ENCODE data around the gene SSUH2. TPM values are rescaled to one million over a fixed set of nuclear protein-coding genes. Genes with fewer than 3 reads are reported as not detected.
"Not testable (repeated sequence)": the region's sequence is repeated elsewhere in the genome, so short reads cannot be mapped to it uniquely, and the experiment has no call there.

Gene SSUH2, protein sequence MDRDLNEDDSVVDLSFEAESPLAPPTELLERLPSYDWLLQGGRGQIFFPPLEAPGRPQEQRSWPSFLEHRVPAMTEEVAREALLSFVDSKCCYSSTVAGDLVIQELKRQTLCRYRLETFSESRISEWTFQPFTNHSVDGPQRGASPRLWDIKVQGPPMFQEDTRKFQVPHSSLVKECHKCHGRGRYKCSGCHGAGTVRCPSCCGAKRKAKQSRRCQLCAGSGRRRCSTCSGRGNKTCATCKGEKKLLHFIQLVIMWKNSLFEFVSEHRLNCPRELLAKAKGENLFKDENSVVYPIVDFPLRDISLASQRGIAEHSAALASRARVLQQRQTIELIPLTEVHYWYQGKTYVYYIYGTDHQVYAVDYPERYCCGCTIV
- polyA plus RNA-seq (2011; rRNA removed) = 0.25 and 0.26 TPM in 2 replicates
- polyA minus RNA-seq (2011; rRNA and poly(A)+ RNA removed) = 0.33 TPM in 1 of 2 replicates, not detected in the other

DNA sequence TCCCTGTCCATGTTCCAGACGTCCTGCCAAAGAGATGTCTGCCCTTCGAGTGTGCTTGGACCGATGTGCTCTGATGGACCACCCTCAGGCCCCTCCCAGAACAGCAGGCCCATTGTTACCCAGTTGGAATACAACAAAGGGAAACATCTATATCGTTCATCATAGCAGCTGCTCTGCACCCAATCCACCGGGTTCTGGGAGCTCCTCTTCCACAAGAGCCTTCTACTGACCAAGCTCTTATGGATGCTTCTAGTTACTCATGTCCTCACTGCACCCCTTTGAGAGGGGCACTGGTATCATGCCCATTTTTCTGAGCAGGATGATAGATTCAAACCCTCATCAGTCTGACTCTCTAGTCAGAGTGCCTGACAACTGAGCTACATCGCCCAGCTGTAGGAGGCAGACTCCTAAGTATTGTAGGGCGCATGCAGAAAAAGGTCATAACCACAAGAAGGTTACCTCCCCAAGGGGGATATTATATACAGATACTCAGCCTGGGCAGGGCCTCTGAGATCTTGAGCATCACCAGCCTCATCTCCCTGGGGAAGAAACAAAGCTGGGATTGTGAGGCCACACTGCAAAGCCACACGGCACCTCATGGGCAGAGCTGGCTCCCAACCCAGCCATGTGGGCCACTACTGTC is at the start of gene SSUH2:
Gene SSUH2, minus strand, starts transcription at position 51 of the 643 bp plus-strand sequence. Its CDS starts 40 bp downstream, at position 11.
- Histone ChIP-seq H3K36me3 (ENCODE audit: control insufficient read depth, insufficient read depth, low read length) (no peaks in the 10 kb centered on the region), H3K27me3 (ENCODE audit: control insufficient read depth, insufficient read depth, low read length) (peaks cover 5% of the 10 kb centered on the region), H3K4me3 (ENCODE audit: low read depth, low read length) (no peak within 1 kb of the TSS)
- no peak for DNase-seq (ENCODE audit: low read depth)
- CTCF ChIA-PET = interaction anchor here (0.7 to 1.1 kb wide), 2 partner anchors 9 to 19 kb away, joined by 3 to 4 read pairs; no protein-coding TSS in a partner anchor
- TF ChIP-seq, protein P1, sequence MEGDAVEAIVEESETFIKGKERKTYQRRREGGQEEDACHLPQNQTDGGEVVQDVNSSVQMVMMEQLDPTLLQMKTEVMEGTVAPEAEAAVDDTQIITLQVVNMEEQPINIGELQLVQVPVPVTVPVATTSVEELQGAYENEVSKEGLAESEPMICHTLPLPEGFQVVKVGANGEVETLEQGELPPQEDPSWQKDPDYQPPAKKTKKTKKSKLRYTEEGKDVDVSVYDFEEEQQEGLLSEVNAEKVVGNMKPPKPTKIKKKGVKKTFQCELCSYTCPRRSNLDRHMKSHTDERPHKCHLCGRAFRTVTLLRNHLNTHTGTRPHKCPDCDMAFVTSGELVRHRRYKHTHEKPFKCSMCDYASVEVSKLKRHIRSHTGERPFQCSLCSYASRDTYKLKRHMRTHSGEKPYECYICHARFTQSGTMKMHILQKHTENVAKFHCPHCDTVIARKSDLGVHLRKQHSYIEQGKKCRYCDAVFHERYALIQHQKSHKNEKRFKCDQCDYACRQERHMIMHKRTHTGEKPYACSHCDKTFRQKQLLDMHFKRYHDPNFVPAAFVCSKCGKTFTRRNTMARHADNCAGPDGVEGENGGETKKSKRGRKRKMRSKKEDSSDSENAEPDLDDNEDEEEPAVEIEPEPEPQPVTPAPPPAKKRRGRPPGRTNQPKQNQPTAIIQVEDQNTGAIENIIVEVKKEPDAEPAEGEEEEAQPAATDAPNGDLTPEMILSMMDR (IDR thresholded peaks at IDR 0.05; ENCODE audit: insufficient read depth, low read depth, low read length) = no peak
- POLR2A ChIA-PET = no interaction called here

DNA sequence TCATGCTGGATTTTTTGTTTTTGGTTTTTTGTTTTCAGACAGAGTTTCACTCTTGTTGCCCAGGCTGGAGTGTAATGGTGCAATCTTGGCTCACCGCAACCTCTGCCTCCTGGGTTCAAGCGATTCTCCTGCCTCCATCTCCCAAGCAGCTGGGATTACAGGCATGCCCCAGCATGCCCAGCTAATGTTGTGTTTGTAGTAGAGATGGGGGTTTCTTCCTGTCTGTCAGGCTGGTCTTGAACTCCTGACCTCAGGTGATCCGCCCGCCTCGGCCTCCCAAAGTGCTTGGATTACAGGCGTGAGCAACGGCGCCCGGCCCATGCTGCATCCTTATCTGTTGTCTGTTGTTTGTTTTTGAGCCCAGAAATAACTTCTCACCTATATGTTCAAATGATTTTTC is 46.7 kb upstream of the SSUH2 start:
- CTCF ChIA-PET; POLR2A ChIA-PET; DNase-seq (ENCODE audit: low read depth); H3K27me3 ChIP-seq (ENCODE audit: control insufficient read depth, insufficient read depth, low read length); H3K4me3 ChIP-seq (ENCODE audit: low read depth, low read length); H3K36me3 ChIP-seq (ENCODE audit: control insufficient read depth, insufficient read depth, low read length): not testable (repeated sequence)

DNA sequence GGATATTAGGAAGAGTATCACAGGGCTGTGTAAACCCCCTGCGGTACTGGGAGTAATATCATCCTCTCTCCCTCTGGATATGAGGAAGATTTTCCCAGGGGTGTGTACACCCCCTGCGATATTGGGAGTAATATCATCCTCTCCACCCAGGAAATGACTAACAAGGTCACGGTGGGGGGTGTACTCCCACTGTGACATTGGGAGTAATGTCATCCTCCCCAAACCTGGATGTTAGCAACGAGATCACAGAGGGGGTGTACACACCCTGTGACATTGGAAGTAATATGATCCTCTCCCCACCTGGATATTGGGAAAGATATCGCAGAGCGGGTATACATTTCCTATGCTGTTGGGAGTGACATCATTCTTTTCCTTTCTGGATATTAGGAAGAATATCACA is 40.4 kb upstream of the SSUH2 start:
- CTCF ChIA-PET; H3K27me3 ChIP-seq (ENCODE audit: control insufficient read depth, insufficient read depth, low read length); H3K36me3 ChIP-seq (ENCODE audit: control insufficient read depth, insufficient read depth, low read length); H3K4me3 ChIP-seq (ENCODE audit: low read depth, low read length); DNase-seq (ENCODE audit: low read depth); POLR2A ChIA-PET: not testable (repeated sequence)

DNA sequence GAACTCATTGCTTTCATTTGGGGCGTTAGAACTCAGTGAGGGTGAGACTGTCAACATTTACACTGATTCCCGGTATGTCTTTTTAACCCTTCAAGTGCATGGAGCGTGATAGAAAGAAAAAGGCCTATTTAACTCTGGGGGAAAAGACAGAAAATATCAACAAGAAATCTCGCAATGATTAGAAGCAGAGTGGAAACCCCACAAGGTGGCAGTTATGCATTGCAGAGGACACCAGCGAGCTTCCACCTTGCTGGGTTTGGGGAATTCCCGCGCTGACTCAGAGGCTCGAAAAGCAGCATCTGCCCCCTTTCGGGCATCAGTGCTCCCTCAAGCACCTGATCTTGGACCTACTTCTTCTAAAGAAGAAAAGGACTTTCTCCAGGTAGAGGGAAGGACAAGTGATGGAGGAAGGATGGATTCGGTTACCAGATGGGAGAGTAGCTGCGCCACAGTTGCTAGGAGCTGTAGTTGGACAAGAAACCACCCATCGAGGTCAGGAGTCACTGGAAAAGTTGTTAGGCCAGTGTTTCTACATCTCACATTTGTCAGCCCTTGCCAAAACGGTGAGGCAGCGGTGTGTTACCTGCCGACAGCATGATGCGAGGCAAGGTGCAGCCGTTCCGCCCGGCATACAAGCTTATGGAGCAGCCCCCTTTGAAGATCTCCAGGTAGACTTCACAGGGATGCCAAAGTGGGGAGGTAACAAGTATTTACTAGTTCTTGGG is 38.4 kb upstream of the SSUH2 start:
- TF ChIP-seq, protein P1 (IDR thresholded peaks at IDR 0.05; ENCODE audit: insufficient read depth, low read depth, low read length) = 0 out of 2 replicates have a peak, but pooled peaks have one; percentile 7
- CTCF ChIA-PET = interaction anchor here (0.8 to 0.9 kb wide), 2 partner anchors 19 to 620 kb away, joined by 3 read pairs; no protein-coding TSS in a partner anchor
- DNase-seq (ENCODE audit: low read depth); H3K36me3 ChIP-seq (ENCODE audit: control insufficient read depth, insufficient read depth, low read length); POLR2A ChIA-PET; H3K4me3 ChIP-seq (ENCODE audit: low read depth, low read length); H3K27me3 ChIP-seq (ENCODE audit: control insufficient read depth, insufficient read depth, low read length): not testable (repeated sequence)

DNA sequence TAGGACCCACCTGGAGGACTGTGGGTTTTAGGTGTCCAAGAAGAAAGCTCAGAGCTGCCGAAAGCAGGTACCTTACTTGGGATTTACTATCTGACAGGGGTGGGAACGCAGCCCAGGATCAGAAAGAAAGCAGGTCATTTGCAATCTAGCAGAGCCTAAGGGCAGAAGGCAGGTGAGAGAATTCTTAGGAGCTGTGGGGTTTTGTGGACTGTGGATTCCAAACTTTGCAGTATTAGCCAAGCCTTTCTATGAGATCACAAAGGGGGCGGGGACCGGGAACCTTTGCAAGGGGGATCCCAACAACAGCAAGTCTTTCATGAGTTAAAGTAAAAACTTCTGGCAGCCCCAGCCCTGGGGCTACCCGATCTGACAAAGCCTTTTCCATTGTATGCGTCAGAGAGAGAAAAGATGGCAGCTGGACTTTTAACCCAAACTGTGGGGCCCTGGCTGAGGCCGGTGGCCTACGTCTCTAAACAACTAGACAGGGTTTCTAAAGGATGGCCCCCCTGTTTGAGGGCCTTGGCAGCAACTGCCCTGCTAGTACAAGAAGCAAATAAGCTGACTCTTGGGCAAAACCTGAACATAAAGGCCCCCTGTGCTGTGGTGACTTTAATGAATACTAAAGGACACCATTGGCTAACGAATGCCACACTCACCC is 37.4 kb upstream of the SSUH2 start:
- H3K27me3 ChIP-seq (ENCODE audit: control insufficient read depth, insufficient read depth, low read length); DNase-seq (ENCODE audit: low read depth); H3K36me3 ChIP-seq (ENCODE audit: control insufficient read depth, insufficient read depth, low read length); POLR2A ChIA-PET; H3K4me3 ChIP-seq (ENCODE audit: low read depth, low read length): not testable (repeated sequence)
- CTCF ChIA-PET = interaction anchor here (1.0 kb wide), 1 partner anchor 19 kb away, joined by 5 read pairs; no protein-coding TSS in a partner anchor

DNA sequence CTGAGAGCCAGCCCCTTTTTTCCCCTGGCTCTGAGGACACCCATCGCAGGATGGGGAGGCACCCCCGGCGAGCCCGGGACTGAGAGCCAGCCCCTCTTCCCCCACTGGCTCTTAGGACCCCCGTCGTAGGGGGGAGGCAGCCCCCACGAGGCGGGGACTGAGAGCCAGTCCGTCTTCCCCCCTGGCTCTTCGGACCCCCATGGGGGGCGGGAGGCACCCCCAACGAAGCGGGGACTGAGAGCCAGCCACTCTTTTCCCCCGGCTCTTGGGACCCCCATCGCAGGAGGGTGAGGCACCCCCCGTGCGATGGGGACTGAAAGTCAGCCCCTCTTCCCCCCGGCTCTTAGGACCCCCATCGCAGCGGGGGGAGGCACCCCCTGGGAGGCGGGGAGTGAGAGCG is 36.8 kb upstream of the SSUH2 start:
- no peak for DNase-seq (ENCODE audit: low read depth)
- POLR2A ChIA-PET = no interaction called here
- no peaks in the 10 kb centered on the region for H3K36me3 ChIP-seq (ENCODE audit: control insufficient read depth, insufficient read depth, low read length)
- TF ChIP-seq, protein P1 (IDR thresholded peaks at IDR 0.05; ENCODE audit: insufficient read depth, low read depth, low read length) = no peak
- no peak overlapping the region for H3K4me3 ChIP-seq (ENCODE audit: low read depth, low read length)
- no peaks in the 10 kb centered on the region for H3K27me3 ChIP-seq (ENCODE audit: control insufficient read depth, insufficient read depth, low read length)
- CTCF ChIA-PET = interaction anchor here (1.0 kb wide), 1 partner anchor 18 kb away, joined by 5 read pairs; no protein-coding TSS in a partner anchor

DNA sequence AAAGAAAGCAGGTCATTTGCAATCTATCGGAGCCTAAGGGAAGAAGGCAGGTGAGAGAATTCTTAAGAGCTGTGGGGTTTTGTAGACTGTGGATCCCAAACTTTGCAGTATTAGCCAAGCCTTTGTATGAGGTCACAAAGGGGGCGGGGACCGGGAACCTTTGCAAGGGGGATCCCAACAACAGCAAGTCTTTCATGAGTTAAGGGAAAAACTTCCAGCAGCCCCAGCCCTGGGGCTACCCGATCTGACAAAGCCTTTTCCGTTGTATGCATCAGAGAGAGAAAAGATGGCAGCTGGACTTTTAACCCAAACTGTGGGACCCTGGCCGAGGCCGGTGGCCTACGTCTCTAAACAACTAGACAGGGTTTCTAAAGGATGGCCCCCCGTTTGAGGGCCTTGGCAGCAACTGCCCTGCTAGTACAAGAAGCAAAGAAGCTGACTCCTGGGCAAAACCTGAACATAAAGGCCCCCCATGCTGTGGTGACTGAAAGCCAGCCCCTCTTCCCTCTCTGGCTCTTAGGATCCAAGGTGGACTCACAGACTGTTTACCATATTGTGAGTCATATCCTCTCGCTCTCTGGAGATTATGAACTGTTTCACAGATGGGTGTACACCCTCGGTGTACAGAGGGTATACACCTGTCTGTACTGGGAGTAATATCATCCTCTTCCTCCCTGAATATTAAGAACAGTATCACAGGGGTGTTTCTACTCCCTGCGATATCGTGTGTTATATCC is 35.4 kb upstream of the SSUH2 start:
- POLR2A ChIA-PET, CTCF ChIA-PET: not testable (repeated sequence)

More for the DNA sequence above, 35.4 kb upstream of the SSUH2 start:
- not testable (repeated sequence) for H3K36me3 ChIP-seq (ENCODE audit: control insufficient read depth, insufficient read depth, low read length); DNase-seq (ENCODE audit: low read depth); H3K4me3 ChIP-seq (ENCODE audit: low read depth, low read length); H3K27me3 ChIP-seq (ENCODE audit: control insufficient read depth, insufficient read depth, low read length)

Measured in BJ (cell line).